GM21529 (cell line): ENCODE results near the gene RAB4B.
A peak's percentile ranks its signal among the peaks of the same experiment; 100 is the strongest.
"Not testable (repeated sequence)": the region's sequence is repeated elsewhere in the genome, so short reads cannot be mapped to it uniquely, and the experiment has no call there.

ENCODE experiments used
- ATAC-seq: cut with Tn5 transposase; IDR thresholded peaks from one replicate; pipeline ENCODE4 v1.9.1; 2021; ENCODE audit not compliant: unreplicated experiment

Gene RAB4B

DNA sequence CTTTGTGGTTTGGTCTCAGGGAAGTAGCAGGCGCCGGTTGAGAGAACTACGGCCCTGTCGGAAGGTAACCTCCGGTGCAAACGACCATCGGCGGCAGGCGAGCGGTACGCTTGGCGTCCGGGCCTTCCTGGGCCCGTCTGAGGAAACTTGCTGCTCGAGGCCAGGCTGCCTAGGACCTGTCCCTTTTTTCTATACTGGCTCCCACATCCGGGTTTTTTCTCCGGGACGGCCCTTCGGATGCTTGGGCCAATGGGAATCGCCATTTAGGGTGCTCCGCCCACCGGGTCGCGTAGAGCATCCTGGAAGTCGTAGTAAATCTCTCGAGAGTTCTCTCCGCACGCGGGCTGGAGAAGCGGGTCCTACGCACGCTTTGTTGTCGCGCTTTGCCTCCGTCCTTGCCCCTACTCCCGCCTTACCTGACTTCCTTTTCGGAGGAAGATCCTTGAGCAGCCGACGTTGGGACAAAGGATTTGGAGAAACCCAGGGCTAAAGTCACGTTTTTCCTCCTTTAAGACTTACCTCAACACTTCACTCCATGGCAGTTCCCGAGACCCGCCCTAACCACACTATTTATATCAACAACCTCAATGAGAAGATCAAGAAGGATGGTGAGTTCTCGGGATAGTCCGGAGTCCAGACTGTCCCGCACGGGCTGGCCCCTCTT is 27.0 kb upstream of the RAB4B start, which contains the start of gene SNRPA:
TSS of gene SNRPA (plus strand) at position 330 of the 664 bp plus-strand sequence. CDS start at position 536, 206 bp downstream.
- peak; percentile 52 for ATAC-seq

DNA sequence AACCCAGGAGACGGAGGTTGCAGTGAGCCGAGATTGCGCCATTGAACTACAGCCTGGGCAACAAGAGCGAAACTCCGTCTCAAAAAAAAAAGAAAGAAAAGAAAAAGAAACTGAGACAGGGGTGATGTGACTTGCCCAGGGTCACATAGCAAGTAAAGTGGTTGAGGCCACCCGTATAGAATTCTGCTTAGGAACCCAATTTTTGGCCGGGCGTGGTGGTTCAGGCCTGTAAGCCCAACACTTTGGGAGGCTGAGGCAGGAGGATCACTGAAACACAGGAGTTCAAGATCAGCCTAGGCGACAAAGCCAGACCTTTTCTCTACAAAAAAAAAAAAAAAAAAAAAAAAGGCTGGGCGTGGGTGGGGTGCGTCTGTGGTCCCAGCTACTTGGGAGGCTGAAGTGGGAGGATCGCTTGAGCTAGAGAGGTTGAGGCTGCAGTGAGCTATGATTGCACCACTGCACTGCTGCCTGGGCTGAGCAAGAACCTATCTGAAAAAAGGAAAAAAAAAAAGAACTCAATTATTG is 25.7 kb upstream of the RAB4B start:
- ATAC-seq = no peak

DNA sequence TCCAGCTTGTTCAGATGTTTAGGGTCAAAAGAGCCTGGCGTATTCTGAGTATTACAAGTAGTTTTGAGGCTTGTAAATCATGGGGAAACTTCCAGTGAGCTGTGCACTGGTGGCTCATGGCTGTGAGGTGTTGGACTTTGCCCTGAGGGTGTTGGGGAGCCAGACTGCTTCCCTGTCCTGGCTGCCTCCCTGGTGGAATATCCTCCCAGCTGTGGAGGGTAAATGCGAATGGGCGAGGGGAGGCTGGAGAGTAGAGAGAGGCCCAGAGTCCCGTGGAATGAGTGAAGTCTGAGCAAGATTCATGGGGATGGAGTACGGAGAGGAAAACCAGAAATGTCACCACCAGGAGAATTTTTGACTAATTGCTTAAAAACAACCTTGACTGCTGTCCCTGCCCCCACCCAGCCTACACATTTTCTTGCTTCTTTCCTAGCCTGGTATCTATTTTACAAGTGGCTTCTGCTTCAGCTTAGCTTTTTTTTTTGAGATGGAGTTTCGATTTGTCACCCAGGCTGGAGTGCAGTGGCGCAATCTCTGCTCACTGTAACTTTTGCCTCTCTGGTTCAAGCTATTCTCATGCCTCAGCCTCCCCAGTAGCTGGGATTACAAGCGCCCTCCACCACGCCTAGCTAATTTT is 23.3 kb upstream of the RAB4B start:
- no peak for ATAC-seq

DNA sequence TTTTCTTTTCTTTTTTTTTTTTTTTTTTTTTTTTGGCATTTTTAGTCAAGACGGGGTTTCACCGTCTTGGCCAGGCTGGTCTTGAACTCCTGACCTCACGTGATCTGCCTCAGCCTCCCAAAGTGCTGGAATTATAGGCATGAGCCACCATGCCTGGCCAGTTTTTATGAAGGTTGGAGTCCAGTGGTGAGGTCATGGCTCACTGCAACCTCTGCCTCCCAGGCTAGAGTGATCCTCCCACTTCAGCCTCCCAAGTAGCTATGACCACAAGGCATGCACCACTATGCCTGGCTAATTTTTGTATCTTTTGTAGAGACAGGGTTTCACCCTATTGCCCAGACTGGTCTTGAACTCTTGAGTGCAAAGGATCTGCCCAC is 22.8 kb upstream of the RAB4B start:
- no peak for ATAC-seq

DNA sequence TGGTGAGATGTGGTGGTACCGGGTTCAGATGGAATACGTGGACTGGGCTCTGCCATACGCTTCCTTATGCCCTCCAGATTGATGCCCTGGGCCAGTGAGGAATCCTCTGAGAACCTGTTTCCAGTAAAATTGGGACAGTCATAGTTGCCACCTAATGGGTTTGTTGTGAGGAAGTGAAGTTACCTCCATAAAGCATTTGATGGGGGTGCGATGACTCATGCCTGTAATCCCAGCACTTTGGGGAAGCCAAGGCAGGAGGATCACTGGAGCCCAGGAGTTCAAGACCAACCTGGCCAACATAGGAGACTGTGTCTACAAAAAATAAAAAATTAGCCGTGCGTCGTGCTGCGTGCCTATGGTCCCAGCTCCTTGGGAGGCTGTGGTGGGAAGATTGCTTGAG is 22.3 kb upstream of the RAB4B start:
- no peak for ATAC-seq

DNA sequence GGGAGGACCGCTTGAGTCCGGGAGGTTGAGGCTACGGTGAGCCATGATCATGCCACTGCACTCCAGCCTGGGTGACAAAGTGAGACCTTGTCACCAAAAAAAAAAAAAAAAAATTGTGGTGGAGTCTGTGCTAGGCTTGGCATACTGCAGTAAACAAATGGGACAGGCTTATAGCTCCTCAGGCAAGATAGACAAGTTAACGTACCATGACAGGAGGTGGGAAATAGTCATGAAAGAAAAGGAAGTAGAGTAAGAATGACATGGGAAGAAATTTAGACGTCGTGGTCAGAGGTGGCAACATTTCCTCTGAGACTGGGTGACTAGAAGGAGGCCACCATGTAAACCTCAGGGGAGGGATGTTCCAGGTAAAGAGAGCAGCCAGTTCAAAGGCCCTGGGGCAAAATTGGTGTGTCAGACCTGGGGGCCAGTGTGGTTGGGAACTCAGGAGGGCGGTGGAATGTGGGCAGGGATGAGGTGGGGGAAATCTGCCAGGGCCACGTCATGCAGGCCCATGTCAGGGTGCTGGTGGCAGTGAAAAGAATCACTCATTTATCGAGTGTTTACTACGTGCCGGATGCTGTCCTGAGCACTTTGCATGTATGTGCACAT is 21.4 kb upstream of the RAB4B start:
- no peak for ATAC-seq

DNA sequence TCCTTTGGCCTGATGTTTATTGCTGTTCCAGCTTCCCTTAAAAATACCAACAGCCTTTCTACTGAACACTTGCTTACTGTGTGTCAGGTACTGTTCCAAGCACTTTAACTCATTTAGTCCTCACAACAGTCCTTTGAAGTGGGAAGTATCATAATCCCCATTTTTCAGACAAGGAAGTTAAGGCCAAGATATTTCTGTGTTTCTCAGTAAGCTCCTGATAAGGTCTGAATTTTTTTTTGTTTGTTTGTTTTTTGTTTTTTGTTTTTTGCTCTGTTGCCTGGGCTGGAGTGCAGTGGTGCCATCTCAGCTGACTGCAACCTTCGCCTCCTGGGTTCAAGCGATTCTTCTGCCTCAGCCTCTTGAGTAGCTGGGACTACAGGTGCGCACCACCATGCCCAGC is 19.6 kb upstream of the RAB4B start:
- no peak for ATAC-seq

DNA sequence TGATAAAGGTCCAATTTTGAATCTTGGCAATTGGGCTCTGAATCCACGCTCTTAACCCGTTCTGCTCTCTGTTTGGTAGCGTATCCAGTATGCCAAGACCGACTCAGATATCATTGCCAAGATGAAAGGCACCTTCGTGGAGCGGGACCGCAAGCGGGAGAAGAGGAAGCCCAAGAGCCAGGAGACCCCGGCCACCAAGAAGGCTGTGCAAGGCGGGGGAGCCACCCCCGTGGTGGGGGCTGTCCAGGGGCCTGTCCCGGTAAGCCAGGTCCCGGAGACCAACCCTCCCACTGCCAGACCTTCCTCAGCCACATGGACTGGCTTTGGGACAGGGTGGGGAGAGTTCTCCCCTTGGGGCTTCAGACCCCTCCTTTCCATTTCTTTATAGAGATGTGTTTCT is 18.7 kb upstream of the RAB4B start:
- ATAC-seq = no peak

DNA sequence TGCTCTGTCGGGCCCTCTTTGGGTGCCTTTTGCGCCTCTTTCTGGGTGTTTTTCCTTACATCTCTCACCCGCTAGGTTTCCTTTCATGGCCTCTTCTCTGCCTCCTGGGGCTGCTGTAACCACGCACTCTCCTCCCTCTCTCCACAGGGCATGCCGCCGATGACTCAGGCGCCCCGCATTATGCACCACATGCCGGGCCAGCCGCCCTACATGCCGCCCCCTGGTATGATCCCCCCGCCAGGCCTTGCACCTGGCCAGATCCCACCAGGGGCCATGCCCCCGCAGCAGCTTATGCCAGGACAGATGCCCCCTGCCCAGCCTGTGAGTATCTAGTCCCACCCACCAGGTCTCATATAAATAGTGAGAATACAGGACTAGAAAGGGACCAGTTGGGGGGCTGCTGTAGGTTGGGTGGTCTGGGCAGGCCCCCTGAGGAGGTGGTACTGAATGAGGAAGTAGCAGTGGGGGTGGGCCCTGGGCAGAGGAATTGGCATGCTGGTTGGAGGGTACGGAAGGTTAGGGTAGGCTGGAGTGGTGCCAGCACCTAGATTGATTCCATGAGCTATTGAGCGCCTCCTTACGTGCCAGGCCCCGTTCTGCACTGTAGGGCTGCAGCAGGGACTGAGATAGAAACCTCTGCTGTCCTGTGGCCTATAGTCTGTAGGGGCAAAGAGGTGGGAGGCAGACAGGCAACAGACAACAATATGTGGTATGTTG is 15.1 kb upstream of the RAB4B start:
- no peak for ATAC-seq

DNA sequence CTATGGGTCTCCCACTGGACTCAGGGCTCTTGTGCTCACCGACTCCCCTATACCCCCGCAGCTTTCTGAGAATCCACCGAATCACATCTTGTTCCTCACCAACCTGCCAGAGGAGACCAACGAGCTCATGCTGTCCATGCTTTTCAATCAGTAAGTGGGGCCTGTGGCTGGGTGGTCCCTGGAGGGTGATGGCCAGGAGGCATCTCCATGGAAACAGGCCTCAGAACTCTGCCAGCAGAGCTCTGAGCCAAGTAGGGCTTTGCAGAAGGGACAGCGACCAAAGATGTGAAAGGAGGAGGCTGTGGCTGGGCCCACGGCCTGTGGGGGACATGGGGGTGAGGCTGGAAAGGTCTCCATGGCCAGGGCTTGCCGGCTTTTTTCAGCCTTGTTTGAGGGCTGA is 14.5 kb upstream of the RAB4B start:
- ATAC-seq = no peak

DNA sequence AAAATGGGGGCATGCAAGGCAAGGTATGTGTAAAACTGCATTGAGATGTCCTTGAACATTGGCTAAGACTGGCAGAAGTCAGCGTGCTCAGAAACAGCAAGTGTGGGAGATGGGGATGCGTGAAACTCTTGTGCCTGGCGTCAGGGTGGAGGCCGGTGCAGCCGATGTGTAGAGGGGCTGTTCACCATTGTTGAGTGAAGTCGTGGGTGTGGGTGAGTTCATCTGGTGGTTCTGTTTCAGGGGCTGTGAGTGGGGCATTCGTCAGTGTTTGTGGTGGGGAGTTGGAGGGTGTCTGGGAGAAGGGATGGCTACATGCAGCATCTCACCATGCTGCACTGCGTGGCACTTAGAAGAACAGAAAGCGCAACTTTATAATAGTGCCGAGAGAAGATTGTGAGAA is 14.1 kb upstream of the RAB4B start:
- ATAC-seq = no peak

DNA sequence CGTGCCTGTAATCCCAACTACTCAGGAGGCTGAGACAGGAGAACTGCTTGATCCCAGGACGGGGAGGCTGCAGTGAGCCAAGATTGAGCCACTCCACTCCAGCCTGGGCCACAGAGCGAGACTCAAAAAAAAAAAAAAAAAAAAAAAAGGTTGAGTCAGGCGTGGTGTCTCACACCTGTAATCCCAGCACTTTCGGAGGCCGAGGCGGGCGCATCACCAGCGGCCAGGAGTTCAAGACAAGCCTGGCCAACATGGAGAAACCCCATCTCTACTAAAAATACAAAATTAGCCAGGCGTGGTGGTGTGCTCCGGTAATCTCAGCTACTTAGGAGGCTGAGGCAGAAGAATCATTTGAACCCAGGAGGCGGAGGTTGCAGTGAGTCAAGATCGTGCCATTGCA is 11.7 kb upstream of the RAB4B start:
- not testable (repeated sequence) for ATAC-seq

DNA sequence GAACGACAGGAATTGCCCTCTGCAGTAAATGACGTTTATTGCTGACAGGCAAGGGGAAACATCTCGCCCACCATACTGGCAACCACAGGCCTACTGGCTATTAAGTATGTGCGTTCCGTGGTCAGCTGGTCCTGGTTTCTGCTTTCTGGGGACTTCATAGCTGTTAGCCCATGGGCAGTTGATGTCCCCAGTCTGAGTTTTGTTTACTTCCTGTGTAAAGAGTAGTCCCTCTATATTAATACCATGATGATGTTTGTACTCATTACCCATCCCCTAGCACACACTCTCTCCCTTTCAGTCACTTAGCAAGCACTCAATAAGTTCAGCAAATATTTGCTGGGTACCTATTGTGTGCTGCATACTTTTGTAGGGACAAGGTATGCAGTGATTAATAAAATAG is 9.2 kb upstream of the RAB4B start:
- ATAC-seq = no peak

DNA sequence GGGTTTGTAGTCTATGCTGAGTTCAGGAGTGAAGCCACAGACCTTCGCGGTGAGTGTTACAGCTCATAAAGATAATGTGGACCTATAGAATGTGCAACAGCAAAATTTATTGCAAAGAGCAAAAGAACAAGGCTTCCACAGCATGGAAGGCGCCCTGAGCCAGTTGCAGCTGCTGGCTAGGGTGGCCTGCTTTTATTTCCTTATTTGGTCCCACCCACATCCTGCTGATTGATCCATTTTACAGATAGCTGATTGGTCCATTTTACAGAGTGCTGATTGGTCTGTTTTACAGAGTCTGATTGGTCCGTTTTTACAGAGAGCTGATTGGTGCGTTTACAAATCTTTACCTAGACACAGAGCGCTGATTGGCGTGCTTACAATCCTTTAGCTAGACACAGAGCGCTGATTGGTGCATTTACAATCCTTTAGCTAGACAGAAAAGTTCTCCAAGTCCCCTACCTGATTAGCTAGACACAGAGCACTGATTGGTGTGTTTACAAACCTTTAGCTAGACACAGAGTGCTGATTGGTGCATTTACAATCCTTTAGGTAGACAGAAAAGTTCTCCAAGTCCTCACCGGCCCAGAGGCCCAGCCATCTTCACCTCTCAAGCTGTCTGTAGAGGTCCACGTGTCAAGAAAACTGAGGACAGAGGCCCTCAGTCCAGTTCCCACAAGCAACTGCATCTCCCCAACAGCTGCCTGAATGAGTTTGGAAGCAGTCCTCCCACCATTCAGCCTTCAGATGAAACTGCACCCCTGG is 6.8 kb upstream of the RAB4B start:
- not testable (repeated sequence) for ATAC-seq

DNA sequence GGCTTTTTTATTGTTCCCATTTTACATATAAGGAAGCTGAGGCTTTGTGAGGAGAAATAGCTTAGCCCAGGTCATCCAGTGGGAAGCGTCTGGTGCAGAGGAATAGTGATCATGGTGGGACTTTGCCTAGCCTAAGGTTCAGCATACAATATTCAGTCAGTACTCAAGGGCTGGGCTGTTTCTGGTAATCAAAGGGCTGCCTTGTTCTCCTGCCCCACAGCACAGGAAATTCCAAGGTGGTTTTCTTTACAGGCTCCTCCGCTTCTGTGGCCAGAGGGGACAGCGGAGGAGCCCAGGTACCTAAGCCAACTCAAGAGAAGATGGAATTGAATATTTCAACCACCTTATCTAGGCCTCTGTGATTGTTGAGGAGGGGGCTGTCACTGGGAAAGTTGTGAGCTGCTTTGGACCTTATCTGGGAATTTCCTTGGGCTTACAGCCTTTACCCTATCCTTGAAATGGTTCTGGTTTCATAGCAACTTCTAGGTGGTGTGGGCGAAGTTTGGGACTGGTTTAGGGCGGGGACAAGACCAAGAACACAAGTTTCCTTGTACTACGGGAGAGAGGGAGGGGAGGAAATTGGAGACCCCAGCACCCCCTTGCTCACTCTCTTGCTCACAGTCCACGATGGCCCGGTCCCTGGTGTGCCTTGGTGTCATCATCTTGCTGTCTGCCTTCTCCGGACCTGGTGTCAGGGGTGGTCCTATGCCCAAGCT is 3.0 kb upstream of the RAB4B start, which contains the start of gene MIA:
TSS of gene MIA (plus strand) at position 606 of the 716 bp plus-strand sequence. CDS start at position 628, 22 bp downstream.
- no peak for ATAC-seq

DNA sequence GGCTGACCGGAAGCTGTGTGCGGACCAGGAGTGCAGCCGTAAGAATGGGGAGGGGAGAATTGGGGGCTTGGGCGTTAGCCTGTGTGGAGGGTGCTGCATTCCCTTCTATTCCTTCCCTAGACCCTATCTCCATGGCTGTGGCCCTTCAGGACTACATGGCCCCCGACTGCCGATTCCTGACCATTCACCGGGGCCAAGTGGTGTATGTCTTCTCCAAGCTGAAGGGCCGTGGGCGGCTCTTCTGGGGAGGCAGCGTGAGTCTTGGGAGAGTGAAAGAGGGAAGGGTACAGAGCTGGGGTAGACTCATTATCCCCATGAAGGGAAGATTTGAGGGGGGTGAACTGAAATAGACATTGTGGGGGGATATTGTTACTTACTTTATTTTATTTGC is 2.4 kb upstream of the RAB4B start:
- no peak for ATAC-seq

DNA sequence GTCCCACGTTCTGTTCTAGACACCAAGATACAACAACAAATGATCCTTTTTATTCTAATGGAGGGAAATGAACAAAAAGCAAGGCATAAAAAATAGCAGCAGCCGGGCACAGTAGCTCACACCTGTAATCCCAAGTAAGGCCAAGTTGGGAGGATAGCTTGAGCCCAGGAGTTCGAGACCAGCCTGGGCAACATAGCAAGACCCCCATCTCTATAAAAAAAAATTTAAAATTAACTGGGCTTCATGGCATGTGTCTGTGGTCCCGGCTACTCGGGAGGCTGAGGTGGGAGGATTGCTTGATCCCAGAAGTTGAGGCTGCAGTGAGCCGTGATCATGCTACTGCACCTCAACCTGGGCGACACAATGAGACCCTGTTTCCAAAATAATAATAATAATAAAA is 1.7 kb upstream of the RAB4B start:
- no peak for ATAC-seq

DNA sequence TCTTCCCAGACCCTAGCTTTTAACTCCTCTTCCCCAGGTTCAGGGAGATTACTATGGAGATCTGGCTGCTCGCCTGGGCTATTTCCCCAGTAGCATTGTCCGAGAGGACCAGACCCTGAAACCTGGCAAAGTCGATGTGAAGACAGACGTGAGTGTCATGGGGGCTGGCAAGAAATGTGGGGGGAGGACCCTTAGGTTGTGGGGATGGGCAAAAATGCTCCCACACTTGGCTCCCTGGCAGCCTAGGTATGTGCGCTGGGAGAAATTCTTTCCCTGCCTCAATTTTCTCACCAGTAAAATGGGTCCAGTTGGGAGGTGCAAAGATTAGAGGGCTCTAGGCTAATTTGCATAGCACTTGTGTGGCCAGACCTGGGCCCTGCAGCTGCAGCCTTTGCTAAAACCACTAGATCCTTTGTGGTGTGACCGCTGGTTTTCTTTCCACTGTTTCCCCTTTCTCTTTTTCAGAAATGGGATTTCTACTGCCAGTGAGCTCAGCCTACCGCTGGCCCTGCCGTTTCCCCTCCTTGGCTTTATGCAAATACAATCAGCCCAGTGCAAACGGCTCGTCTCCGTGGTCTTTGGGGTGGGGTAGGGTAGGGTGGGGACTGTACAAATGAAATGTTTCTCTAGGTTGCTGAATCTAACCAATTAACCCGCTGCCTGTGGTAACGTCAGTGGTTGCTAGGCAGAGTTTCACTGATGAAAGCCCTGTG is 959 bp upstream of the RAB4B start:
- ATAC-seq = peak; percentile 65

DNA sequence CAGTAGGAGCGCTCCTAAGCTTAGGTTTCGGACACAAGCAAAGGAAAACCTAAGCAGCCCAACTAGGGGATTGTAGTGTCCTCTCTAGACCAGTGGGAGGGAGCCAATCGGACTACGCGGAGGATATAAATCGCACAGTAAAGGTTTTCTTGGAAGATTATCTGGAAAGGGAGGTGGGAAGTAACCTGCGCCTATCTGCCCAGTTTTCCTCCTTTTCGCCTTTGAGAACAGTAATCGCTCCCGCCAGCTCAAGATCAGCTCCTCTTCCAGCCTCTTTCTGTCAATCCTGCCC is 456 bp upstream of the RAB4B start:
- ATAC-seq = no peak
